ENCODE data around the gene ITGB1.
"Not testable (repeated sequence)": the region's sequence is repeated elsewhere in the genome, so short reads cannot be mapped to it uniquely, and the experiment has no call there.

GRCh38 chr10:32979719-32980118 lies 21.7 kb upstream of the ITGB1 start:
- not testable (repeated sequence) for TF ChIP-seq ATF1 (CRISPR knock-in tag; IDR thresholded peaks at IDR 0.05); NFYB (CRISPR knock-in tag; conservative IDR thresholded peaks at IDR 0.05; ENCODE audit: low read depth); MAX (CRISPR knock-in tag; IDR thresholded peaks at IDR 0.05); ARID4B (CRISPR knock-in tag; IDR thresholded peaks at IDR 0.05; ENCODE audit: borderline replicate concordance); GABPB1 (CRISPR knock-in tag; IDR thresholded peaks at IDR 0.05); CTCF (IDR thresholded peaks at IDR 0.05); ATF2 (CRISPR knock-in tag; IDR thresholded peaks at IDR 0.05; ENCODE audit: borderline replicate concordance, low read depth); ZNF138 (CRISPR knock-in tag; conservative IDR thresholded peaks at IDR 0.05)

Data from WTC11 (cell line).